Activated CD8-positive, alpha-beta T cell treated with anti-CD3 and anti-CD28 coated beads for 36 hours (primary cell): Measurements from ENCODE around the gene NOC2L. TPM values are rescaled to one million over a fixed set of nuclear protein-coding genes. Genes with fewer than 3 reads are reported as not detected.

Experiments
- ATAC-seq: fragments of 200-7000 bp; cut with Tn5 transposase; one replicate; pipeline ENCODE4 v1.10.0; 2021; ENCODE audit warnings: mild to moderate bottlenecking, moderate library complexity
- CTCF ChIA-PET: fragments of 350-600 bp; sonication (Branson Sonifier 250); formaldehyde crosslinking; loops from one replicate; lab custom pipeline; 2021; ENCODE audit warnings: antibody characterized with exemption; lab: Charles Lee
- POLR2A ChIA-PET: fragments of 350-600 bp; sonication (Branson Sonifier 250); formaldehyde crosslinking; loops from one replicate; lab custom pipeline; 2021; ENCODE audit warnings: antibody characterized with exemption; lab: Charles Lee
- DNase-seq: peaks from one replicate; pipeline ENCODE4 v3.0.0-alpha.2; 2020
- H3K27ac Mint-ChIP-seq: one replicate; pipeline ENCODE4 v1.8.0; 2021; ENCODE audit warnings: mild to moderate bottlenecking, mixed read lengths
- H3K27me3 Mint-ChIP-seq: one replicate; pipeline ENCODE4 v1.8.0; 2021; ENCODE audit warnings: mixed read lengths
- H3K36me3 Mint-ChIP-seq: one replicate; pipeline ENCODE4 v1.8.0; 2021; ENCODE audit warnings: low read depth, mixed read lengths
- H3K4me1 Mint-ChIP-seq: one replicate; pipeline ENCODE4 v1.8.0; 2021; ENCODE audit warnings: low read depth, mixed read lengths
- H3K4me3 Mint-ChIP-seq: one replicate; pipeline ENCODE4 v1.8.0; 2021; ENCODE audit warnings: mild to moderate bottlenecking, moderate library complexity, mixed read lengths
- H3K9me3 Mint-ChIP-seq: one replicate; pipeline ENCODE4 v1.8.0; 2021; ENCODE audit warnings: mixed read lengths
- intact Hi-C: fragments of 100-400 bp; cut with micrococcal nuclease; formaldehyde crosslinking; loops from one replicate; pipeline ENCODE4 v1.10.0; 2022
- total RNA-seq, 2 experiments: library from RNA; stranded (reverse); gene quantifications; one replicate each; pipeline ENCODE4 v1.2.3, GENCODE V29; 2021
- TF ChIP-seq, protein P1 (sequence below): fragments of 200-600 bp; IDR thresholded peaks from one replicate; pipeline ENCODE4 v1.8.0; 2022; ENCODE audit warnings: antibody characterized with exemption, mild to moderate bottlenecking

NOC2L gene
- total RNA-seq, 2 experiments from 2014 or later: 138 to 139 TPM

DNA sequence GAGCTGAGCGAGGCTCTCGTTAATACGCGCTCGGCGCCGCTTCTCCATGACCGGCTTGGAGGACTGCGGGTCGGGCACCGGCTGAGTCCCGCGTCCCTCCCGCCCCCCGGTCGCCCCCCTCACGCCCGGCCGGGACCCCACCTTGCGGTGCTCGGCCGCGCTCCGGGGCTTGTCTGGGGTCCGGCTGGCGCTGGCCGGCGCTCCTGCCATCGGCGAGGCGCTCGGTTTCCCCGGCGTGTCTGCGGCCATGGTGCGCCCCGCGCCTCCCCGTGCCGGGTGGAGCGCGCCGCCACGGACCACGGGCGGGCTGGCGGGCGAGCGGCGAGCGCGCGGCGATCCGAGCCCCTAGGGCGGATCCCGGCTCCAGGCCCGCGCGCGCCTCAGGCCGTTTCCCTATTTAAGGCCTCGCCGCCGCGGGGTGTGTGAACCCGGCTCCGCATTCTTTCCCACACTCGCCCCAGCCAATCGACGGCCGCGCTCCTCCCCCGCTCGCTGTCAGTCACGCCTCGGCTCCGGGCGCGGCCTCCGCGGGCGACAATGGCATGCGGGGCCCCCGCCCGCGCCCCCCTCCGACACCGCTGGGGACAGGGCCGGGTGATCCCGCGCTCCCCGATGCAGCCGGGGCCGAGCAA, 40.8 kb upstream of the NOC2L start, which contains the start of gene HES4:
HES4 (minus strand) TSS at position 373 of the 632 bp plus-strand sequence; CDS start at position 249, 124 bp downstream.
- TF ChIP-seq, protein P1, sequence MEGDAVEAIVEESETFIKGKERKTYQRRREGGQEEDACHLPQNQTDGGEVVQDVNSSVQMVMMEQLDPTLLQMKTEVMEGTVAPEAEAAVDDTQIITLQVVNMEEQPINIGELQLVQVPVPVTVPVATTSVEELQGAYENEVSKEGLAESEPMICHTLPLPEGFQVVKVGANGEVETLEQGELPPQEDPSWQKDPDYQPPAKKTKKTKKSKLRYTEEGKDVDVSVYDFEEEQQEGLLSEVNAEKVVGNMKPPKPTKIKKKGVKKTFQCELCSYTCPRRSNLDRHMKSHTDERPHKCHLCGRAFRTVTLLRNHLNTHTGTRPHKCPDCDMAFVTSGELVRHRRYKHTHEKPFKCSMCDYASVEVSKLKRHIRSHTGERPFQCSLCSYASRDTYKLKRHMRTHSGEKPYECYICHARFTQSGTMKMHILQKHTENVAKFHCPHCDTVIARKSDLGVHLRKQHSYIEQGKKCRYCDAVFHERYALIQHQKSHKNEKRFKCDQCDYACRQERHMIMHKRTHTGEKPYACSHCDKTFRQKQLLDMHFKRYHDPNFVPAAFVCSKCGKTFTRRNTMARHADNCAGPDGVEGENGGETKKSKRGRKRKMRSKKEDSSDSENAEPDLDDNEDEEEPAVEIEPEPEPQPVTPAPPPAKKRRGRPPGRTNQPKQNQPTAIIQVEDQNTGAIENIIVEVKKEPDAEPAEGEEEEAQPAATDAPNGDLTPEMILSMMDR: no peak
- Mint-ChIP-seq H3K27ac (peak within 1 kb of the TSS; percentile 86), H3K4me1 (peaks cover 14% of the 10 kb centered on the region), H3K9me3 (no peaks in the 10 kb centered on the region), H3K36me3 (peaks cover 2% of the 10 kb centered on the region), H3K27me3 (peaks cover 37% of the 10 kb centered on the region), H3K4me3 (peak within 1 kb of the TSS; percentile 65)
- POLR2A ChIA-PET: interaction anchor here (0.9 kb wide), 1 partner anchor 10 kb away, joined by 3 read pairs; no protein-coding TSS in a partner anchor
- peak; percentile 38 for ATAC-seq
- CTCF ChIA-PET: interaction anchor here (1.1 to 1.3 kb wide), 2 partner anchors 14 to 15 kb away, joined by 3 to 5 read pairs; partner anchors contain the start of gene ISG15
- intact Hi-C loops: no loop called here
- peak; percentile 74 for DNase-seq

DNA sequence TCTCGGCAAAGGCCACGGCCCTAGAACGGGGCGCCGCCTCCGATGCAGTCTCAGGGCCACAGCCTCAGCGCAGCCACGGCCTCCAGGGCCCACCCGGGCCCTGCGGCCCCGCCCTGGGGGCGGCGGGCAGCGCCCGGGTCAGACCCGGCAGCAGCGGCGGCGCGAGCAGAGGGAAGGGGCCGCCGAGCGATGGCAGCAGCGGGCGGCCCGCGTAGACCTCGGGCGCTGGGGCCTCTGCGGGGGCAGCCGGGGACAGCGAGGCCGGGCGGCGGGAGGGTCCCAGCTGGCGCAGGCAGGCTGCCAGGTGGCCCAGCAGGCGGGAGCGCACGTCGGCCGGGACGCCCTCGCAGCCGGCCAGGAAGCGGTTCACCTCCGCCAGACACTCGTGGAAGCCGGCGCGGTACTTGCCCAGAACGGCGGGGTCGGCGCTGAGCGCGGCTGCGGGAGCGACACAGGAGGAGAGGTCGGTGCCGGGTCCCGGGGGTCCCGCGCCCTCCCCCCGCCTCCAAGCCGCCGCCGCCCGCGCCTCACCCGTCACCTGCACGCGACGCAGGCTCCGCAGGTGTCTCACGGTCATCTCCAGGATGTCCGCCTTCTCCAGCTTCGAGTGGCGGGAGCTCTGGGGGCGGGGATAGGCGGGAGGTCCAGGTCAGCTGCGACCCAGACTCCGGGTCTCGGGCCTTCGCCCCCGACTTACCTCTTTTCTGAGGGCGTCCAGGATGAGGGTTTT, 40.1 kb upstream of the NOC2L start:
- H3K4me3 Mint-ChIP-seq: peak overlapping the region; percentile 47
- ATAC-seq (peak; percentile 19), DNase-seq (peak; percentile 46)
- ChIA-PET POLR2A (interaction anchor here (0.9 kb wide), 1 partner anchor 10 kb away, joined by 3 read pairs; no protein-coding TSS in a partner anchor), CTCF (interaction anchor here (0.6 to 1.3 kb wide), 3 partner anchors 15 kb away, joined by 3 to 5 read pairs (median 3); partner anchors contain the start of gene ISG15)
- H3K9me3 Mint-ChIP-seq: no peaks in the 10 kb centered on the region
- H3K27me3 Mint-ChIP-seq: peaks cover 34% of the 10 kb centered on the region
- peaks cover 10% of the 10 kb centered on the region for H3K4me1 Mint-ChIP-seq
- intact Hi-C loops: no loop called here
- TF ChIP-seq, protein P1: no peak
- no peak overlapping the region for H3K27ac Mint-ChIP-seq
- peaks cover 2% of the 10 kb centered on the region for H3K36me3 Mint-ChIP-seq

DNA sequence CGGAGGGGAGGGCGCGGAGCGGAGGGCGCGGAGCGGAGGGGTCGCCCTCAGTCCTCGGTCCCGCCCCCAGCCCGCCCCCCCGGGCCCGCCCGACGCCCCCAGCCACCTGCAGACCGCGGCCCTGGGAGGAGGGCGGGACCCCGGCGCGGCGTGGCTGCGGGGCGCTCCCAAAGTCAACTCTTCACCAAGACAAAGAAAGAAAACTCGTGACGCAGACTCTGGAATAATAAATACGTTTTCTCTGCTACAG, 39.6 kb upstream of the NOC2L start:
- Mint-ChIP-seq H3K36me3 (peaks cover 2% of the 10 kb centered on the region), H3K4me1 (peaks cover 13% of the 10 kb centered on the region), H3K27me3 (peaks cover 33% of the 10 kb centered on the region), H3K27ac (no peak overlapping the region), H3K9me3 (no peaks in the 10 kb centered on the region), H3K4me3 (no peak overlapping the region)
- intact Hi-C loops: no loop called here
- DNase-seq (no peak), ATAC-seq (no peak)
- ChIA-PET CTCF (interaction anchor here (0.6 to 1.3 kb wide), 2 partner anchors 14 to 15 kb away, joined by 3 to 5 read pairs; partner anchors contain the start of gene ISG15), POLR2A (no interaction called here)
- TF ChIP-seq, protein P1: no peak

DNA sequence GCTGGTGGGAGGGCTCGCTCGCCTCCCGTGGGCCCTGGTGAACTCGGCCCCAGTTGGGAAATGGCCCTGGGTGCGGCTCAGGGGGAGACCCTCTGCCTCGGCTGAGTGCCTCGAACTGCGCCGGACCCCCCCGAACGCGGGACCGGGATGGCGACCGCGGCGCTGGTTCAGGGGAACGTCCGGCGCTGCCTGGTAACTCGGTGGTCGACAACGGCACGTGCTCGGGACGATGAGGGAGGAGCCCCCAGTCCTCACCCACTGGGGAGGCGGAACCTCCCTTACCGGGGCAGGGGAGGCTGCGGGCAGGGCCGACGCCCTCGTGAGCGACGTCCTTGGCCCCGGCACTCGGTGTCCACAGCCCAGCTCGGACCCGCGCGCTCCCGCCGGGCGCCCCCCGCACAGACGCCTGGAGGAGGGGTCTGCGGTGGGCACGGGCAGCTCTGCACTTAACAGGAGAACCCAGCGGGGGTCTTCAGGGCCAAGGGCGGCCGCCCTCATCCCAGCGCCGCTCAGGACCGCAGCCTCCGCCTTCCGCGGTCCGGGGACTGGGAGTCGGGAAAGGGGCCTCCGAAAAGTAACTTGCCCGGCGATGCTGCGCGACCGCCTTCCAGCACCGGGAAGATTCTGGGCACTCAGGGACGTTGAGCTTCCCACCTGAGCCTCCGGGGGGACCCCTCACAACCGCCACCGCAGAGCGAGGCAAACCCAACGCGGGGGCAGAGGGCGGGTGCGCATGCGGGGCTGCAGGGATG, 39.1 kb upstream of the NOC2L start:
- intact Hi-C loops: no loop called here
- ATAC-seq: no peak
- Mint-ChIP-seq H3K36me3 (peaks cover 2% of the 10 kb centered on the region), H3K27ac (no peak overlapping the region), H3K4me1 (peaks cover 13% of the 10 kb centered on the region), H3K9me3 (no peaks in the 10 kb centered on the region), H3K27me3 (peaks cover 28% of the 10 kb centered on the region), H3K4me3 (no peak overlapping the region)
- no peak for DNase-seq
- TF ChIP-seq, protein P1: no peak
- ChIA-PET POLR2A (interaction anchor here (1.4 kb wide), 1 partner anchor 13 kb away, joined by 3 read pairs; no protein-coding TSS in a partner anchor), CTCF (interaction anchor here (0.6 to 1.1 kb wide), 2 partner anchors 14 kb away, joined by 3 to 6 read pairs; no protein-coding TSS in a partner anchor)
